HEK293 (cell line): ENCODE data around the gene DCAF7.

Source experiments
- GLIS2 ChIP-seq: fragments of 450-650 bp; formaldehyde crosslinking; IDR thresholded peaks from 2 replicates; pipeline ENCODE4 v1.5.1; 2016; ENCODE audit warnings: missing biosample characterization, missing genetic modification characterization
- HOXA7 ChIP-seq: sonication (generic); formaldehyde crosslinking; IDR thresholded peaks from 2 replicates; pipeline ENCODE4 v1.8.1; 2022; ENCODE audit warnings: missing genetic modification reagents, borderline replicate concordance
- IKZF3 ChIP-seq: fragments of 450-650 bp; IDR thresholded peaks from 2 replicates; pipeline ENCODE4 v1.5.0; 2018; ENCODE audit warnings: missing biosample characterization, mild to moderate bottlenecking, missing genetic modification characterization, moderate library complexity
- KLF10 ChIP-seq: fragments of 450-650 bp; IDR thresholded peaks from 2 replicates; pipeline ENCODE4 v1.5.1; 2018; ENCODE audit warnings: missing biosample characterization, mild to moderate bottlenecking, missing genetic modification characterization
- KLF8 ChIP-seq: fragments of 450-650 bp; formaldehyde crosslinking; IDR thresholded peaks from 2 replicates; pipeline ENCODE4 v1.5.1; 2016; ENCODE audit warnings: missing biosample characterization, missing genetic modification characterization
- OVOL3 ChIP-seq: fragments of 450-650 bp; formaldehyde crosslinking; IDR thresholded peaks from 2 replicates; pipeline ENCODE4 v1.5.1; 2016; ENCODE audit warnings: missing biosample characterization, missing genetic modification characterization
- SCRT2 ChIP-seq: fragments of 450-650 bp; formaldehyde crosslinking; IDR thresholded peaks from 2 replicates; pipeline ENCODE4 v1.5.1; 2016; ENCODE audit warnings: missing biosample characterization, missing genetic modification characterization
- SP2 ChIP-seq: fragments of 450-650 bp; formaldehyde crosslinking; IDR thresholded peaks from 2 replicates; pipeline ENCODE4 v1.5.1; 2016; ENCODE audit warnings: missing biosample characterization, missing genetic modification characterization
- SP7 ChIP-seq: fragments of 450-650 bp; formaldehyde crosslinking; IDR thresholded peaks from 2 replicates; pipeline ENCODE4 v1.5.1; 2016; ENCODE audit warnings: missing biosample characterization, missing genetic modification characterization
- TCF7L2 ChIP-seq: IDR thresholded peaks from 2 replicates; pipeline ENCODE4 v1.6.1; 2011; ENCODE audit warnings: low read depth, mild to moderate bottlenecking, inconsistent platforms, low read length, moderate library complexity, borderline replicate concordance
- TRIM28 ChIP-seq: IDR thresholded peaks from 2 replicates; pipeline ENCODE4 v1.6.1; 2011; ENCODE audit warnings: low read length, control low read depth, borderline replicate concordance
- YY2 ChIP-seq: fragments of 450-650 bp; formaldehyde crosslinking; IDR thresholded peaks from 2 replicates; pipeline ENCODE4 v1.5.1; 2016; ENCODE audit warnings: missing biosample characterization, missing genetic modification characterization
- ZFP37 ChIP-seq: fragments of 450-650 bp; formaldehyde crosslinking; IDR thresholded peaks from 2 replicates; pipeline ENCODE4 v1.5.1; 2016; ENCODE audit warnings: missing biosample characterization, missing genetic modification characterization
- ZFP41 ChIP-seq: fragments of 450-650 bp; formaldehyde crosslinking; IDR thresholded peaks from 2 replicates; pipeline ENCODE4 v1.5.1; 2016; ENCODE audit warnings: missing biosample characterization, missing genetic modification characterization, borderline replicate concordance
- ZNF155 ChIP-seq: fragments of 450-650 bp; formaldehyde crosslinking; IDR thresholded peaks from 2 replicates; pipeline ENCODE4 v1.5.1; 2016; ENCODE audit warnings: missing biosample characterization, missing genetic modification characterization
- ZNF211 ChIP-seq: fragments of 450-650 bp; formaldehyde crosslinking; IDR thresholded peaks from 2 replicates; pipeline ENCODE4 v1.5.1; 2016; ENCODE audit warnings: low read depth, missing biosample characterization, missing genetic modification characterization
- ZNF266 ChIP-seq: fragments of 450-650 bp; formaldehyde crosslinking; IDR thresholded peaks from 2 replicates; pipeline ENCODE4 v1.5.1; 2016; ENCODE audit warnings: missing biosample characterization, missing genetic modification characterization, low read depth
- ZNF366 ChIP-seq: fragments of 450-650 bp; formaldehyde crosslinking; conservative IDR thresholded peaks from 2 replicates; pipeline ENCODE4 v1.5.1; 2016; ENCODE audit warnings: missing biosample characterization, missing genetic modification characterization
- ZNF423 ChIP-seq: fragments of 450-650 bp; formaldehyde crosslinking; IDR thresholded peaks from 2 replicates; pipeline ENCODE4 v1.5.1; 2016; ENCODE audit warnings: missing biosample characterization, missing genetic modification characterization
- ZNF426 ChIP-seq: fragments of 450-650 bp; formaldehyde crosslinking; IDR thresholded peaks from 2 replicates; pipeline ENCODE4 v1.5.1; 2017; ENCODE audit warnings: missing biosample characterization, missing genetic modification characterization, mild to moderate bottlenecking, inconsistent platforms, moderate library complexity
- ZNF501 ChIP-seq: fragments of 450-650 bp; formaldehyde crosslinking; IDR thresholded peaks from 2 replicates; pipeline ENCODE4 v1.5.1; 2016; ENCODE audit warnings: missing biosample characterization, missing genetic modification characterization
- ZNF529 ChIP-seq: fragments of 450-650 bp; formaldehyde crosslinking; IDR thresholded peaks from 2 replicates; pipeline ENCODE4 v1.5.1; 2017; ENCODE audit warnings: missing genetic modification characterization, missing biosample characterization; ENCODE audit not compliant: insufficient replicate concordance
- ZNF830 ChIP-seq: fragments of 450-650 bp; IDR thresholded peaks from 2 replicates; pipeline ENCODE4 v1.5.0; 2018; ENCODE audit warnings: missing biosample characterization, missing genetic modification characterization, low read depth, mild to moderate bottlenecking, moderate library complexity
- ZSCAN30 ChIP-seq: fragments of 450-650 bp; IDR thresholded peaks from 2 replicates; pipeline ENCODE4 v1.5.1; 2018; ENCODE audit warnings: missing biosample characterization, mild to moderate bottlenecking, missing genetic modification characterization, moderate library complexity
- ZXDB ChIP-seq: fragments of 450-650 bp; formaldehyde crosslinking; IDR thresholded peaks from 2 replicates; pipeline ENCODE4 v1.5.1; 2016; ENCODE audit warnings: missing biosample characterization, missing genetic modification characterization
- TF ChIP-seq, protein P1 (sequence below): fragments of 450-650 bp; formaldehyde crosslinking; IDR thresholded peaks from 2 replicates; pipeline ENCODE4 v1.5.1; 2016; ENCODE audit warnings: missing biosample characterization, missing genetic modification characterization
- TF ChIP-seq, protein P2 (sequence below): fragments of 450-650 bp; IDR thresholded peaks from 2 replicates; pipeline ENCODE4 v1.5.1; 2018; ENCODE audit warnings: missing biosample characterization, mild to moderate bottlenecking, missing genetic modification characterization
- TF ChIP-seq, protein P3 (sequence below): fragments of 450-650 bp; formaldehyde crosslinking; optimal IDR thresholded peaks from 2 replicates; pipeline ENCODE3; 2016; ENCODE audit warnings: missing biosample characterization, mild to moderate bottlenecking, missing genetic modification characterization
- TF ChIP-seq, protein P4 (sequence below): fragments of 450-650 bp; formaldehyde crosslinking; IDR thresholded peaks from 2 replicates; pipeline ENCODE4 v1.5.1; 2016; ENCODE audit warnings: missing biosample characterization, missing genetic modification characterization
- TF ChIP-seq, protein P5 (sequence below): fragments of 450-650 bp; formaldehyde crosslinking; IDR thresholded peaks from 2 replicates; pipeline ENCODE4 v1.5.1; 2016; ENCODE audit warnings: missing biosample characterization, missing genetic modification characterization
- TF ChIP-seq, protein P6 (sequence below): fragments of 450-650 bp; formaldehyde crosslinking; IDR thresholded peaks from 2 replicates; pipeline ENCODE4 v1.5.1; 2016; ENCODE audit warnings: missing biosample characterization, missing genetic modification characterization

The DCAF7 gene

DNA sequence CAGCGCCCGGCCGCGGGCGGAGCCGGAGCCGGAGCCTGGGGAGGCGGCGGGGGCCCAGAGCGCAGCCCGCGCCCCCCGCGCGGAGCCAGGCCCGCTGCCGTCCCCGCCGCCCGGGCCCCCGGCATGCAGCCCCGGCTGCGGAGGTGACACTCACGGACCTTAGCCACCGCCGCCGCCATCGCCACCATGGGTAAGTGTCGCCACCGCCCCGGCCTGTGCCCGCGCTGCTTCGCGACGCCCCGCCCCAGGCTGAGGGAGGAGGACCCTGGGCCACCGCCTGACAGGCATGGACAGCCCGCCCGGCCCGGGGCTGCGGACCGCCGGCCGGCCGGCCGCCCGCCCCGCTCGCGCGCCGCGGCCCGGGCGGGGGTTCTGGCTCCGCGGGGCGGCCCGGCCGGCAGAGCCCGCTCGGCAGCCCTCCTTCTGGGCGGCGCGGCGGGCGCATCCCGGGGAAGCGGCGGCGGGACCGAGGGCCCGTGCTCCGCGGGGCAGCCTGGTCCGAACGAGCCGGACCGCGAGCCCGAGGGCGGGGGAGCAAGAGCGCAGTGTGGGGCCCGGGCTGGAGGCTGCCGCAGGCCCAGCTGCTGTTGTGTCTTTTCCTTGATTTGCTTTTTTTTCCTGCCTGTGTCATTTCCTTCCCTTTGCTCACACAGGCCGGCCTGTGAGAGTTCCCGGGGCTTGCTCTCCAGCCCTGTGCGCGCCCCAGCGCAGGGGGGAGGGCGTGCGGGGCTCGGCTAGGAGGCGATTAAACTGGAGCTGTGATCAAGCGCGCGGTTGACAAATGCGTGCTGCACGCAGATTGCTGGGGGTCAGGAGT lies 72.5 kb downstream of the DCAF7 start (continued):
- TF ChIP-seq ZNF426 (tag by site-specific recombination) (no peak), IKZF3 (0 out of 2 replicates have a peak, but pooled peaks have one; percentile 11), KLF10 (tag by site-specific recombination) (no peak), SP7 (tag by site-specific recombination) (no peak), ZNF366 (no peak), ZFP41 (tag by site-specific recombination) (no peak), TCF7L2 (no peak), ZXDB (tag by site-specific recombination) (0 out of 2 replicates have a peak, but pooled peaks have one; percentile 29), OVOL3 (tag by site-specific recombination) (no peak), ZSCAN30 (tag by site-specific recombination) (peak; percentile 34; the same call in 1 of the 2 replicates), TRIM28 (no peak), ZNF423 (tag by site-specific recombination) (no peak), ZNF155 (tag by site-specific recombination) (no peak), ZNF266 (tag by site-specific recombination) (no peak), ZFP37 (tag by site-specific recombination) (no peak; the same call in 1 of the 2 replicates), YY2 (tag by site-specific recombination) (no peak), SCRT2 (tag by site-specific recombination) (no peak), GLIS2 (tag by site-specific recombination) (peak; percentile 92), KLF8 (tag by site-specific recombination) (peak; percentile 49; the same call in 1 of the 2 replicates), HOXA7 (no peak), ZNF501 (tag by site-specific recombination) (0 out of 2 replicates have a peak, but pooled peaks have one; percentile 33), ZNF211 (tag by site-specific recombination) (no peak), ZNF529 (no peak), ZNF830 (tag by site-specific recombination) (no peak), SP2 (peak; percentile 44; the same call in 1 of the 2 replicates)
- TF ChIP-seq, protein P1, sequence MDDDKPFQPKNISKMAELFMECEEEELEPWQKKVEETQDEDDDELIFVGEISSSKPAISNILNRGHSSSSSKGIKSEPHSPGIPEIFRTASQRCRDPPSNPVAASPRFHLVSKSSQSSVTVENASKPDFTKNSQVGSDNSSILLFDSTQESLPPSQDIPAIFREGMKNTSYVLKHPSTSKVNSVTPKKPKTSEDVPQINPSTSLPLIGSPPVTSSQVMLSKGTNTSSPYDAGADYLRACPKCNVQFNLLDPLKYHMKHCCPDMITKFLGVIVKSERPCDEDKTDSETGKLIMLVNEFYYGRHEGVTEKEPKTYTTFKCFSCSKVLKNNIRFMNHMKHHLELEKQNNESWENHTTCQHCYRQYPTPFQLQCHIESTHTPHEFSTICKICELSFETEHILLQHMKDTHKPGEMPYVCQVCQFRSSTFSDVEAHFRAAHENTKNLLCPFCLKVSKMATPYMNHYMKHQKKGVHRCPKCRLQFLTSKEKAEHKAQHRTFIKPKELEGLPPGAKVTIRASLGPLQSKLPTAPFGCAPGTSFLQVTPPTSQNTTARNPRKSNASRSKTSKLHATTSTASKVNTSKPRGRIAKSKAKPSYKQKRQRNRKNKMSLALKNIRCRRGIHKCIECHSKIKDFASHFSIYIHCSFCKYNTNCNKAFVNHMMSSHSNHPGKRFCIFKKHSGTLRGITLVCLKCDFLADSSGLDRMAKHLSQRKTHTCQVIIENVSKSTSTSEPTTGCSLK: no peak
- TF ChIP-seq, protein P2, sequence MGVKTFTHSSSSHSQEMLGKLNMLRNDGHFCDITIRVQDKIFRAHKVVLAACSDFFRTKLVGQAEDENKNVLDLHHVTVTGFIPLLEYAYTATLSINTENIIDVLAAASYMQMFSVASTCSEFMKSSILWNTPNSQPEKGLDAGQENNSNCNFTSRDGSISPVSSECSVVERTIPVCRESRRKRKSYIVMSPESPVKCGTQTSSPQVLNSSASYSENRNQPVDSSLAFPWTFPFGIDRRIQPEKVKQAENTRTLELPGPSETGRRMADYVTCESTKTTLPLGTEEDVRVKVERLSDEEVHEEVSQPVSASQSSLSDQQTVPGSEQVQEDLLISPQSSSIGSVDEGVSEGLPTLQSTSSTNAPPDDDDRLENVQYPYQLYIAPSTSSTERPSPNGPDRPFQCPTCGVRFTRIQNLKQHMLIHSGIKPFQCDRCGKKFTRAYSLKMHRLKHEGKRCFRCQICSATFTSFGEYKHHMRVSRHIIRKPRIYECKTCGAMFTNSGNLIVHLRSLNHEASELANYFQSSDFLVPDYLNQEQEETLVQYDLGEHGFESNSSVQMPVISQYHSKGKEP (tag by site-specific recombination): no peak
- TF ChIP-seq, protein P3, sequence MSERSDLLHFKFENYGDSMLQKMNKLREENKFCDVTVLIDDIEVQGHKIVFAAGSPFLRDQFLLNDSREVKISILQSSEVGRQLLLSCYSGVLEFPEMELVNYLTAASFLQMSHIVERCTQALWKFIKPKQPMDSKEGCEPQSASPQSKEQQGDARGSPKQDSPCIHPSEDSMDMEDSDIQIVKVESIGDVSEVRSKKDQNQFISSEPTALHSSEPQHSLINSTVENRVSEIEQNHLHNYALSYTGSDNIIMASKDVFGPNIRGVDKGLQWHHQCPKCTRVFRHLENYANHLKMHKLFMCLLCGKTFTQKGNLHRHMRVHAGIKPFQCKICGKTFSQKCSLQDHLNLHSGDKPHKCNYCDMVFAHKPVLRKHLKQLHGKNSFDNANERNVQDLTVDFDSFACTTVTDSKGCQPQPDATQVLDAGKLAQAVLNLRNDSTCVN (tag by site-specific recombination): peak; percentile 96
- TF ChIP-seq, protein P4, sequence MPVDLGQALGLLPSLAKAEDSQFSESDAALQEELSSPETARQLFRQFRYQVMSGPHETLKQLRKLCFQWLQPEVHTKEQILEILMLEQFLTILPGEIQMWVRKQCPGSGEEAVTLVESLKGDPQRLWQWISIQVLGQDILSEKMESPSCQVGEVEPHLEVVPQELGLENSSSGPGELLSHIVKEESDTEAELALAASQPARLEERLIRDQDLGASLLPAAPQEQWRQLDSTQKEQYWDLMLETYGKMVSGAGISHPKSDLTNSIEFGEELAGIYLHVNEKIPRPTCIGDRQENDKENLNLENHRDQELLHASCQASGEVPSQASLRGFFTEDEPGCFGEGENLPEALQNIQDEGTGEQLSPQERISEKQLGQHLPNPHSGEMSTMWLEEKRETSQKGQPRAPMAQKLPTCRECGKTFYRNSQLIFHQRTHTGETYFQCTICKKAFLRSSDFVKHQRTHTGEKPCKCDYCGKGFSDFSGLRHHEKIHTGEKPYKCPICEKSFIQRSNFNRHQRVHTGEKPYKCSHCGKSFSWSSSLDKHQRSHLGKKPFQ (tag by site-specific recombination): no peak
- TF ChIP-seq, protein P5, sequence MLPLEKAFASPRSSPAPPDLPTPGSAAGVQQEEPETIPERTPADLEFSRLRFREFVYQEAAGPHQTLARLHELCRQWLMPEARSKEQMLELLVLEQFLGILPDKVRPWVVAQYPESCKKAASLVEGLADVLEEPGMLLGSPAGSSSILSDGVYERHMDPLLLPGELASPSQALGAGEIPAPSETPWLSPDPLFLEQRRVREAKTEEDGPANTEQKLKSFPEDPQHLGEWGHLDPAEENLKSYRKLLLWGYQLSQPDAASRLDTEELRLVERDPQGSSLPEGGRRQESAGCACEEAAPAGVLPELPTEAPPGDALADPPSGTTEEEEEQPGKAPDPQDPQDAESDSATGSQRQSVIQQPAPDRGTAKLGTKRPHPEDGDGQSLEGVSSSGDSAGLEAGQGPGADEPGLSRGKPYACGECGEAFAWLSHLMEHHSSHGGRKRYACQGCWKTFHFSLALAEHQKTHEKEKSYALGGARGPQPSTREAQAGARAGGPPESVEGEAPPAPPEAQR (tag by site-specific recombination): no peak
- TF ChIP-seq, protein P6, sequence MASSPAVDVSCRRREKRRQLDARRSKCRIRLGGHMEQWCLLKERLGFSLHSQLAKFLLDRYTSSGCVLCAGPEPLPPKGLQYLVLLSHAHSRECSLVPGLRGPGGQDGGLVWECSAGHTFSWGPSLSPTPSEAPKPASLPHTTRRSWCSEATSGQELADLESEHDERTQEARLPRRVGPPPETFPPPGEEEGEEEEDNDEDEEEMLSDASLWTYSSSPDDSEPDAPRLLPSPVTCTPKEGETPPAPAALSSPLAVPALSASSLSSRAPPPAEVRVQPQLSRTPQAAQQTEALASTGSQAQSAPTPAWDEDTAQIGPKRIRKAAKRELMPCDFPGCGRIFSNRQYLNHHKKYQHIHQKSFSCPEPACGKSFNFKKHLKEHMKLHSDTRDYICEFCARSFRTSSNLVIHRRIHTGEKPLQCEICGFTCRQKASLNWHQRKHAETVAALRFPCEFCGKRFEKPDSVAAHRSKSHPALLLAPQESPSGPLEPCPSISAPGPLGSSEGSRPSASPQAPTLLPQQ: peak; percentile 61
